Measurements from ENCODE around the gene WARS2.

WARS2 gene

DNA sequence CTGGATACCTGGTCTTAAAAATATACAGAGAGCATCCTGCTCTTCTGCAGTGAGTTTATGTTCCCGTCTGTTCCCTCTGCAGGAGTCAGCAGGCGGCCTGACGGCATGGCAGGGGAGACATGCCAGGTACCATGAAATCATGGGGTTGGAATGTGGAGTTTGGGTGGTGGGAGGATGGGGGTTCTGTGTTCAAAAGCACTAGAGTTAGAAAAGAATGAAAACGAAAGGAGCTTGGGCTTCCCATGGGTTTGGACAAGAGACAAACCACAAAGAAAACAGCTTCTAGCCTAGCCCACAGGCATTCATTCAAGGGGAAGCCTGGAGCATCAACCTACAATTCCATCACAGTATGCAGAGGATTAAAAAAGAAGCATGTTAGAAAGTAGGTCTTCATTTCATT is 59.9 kb downstream of the WARS2 start:
- no peak for DNase-seq

- DNase-seq: no peak
Observed at GRCh38 chr1:119079881-119080280, 60.6 kb downstream of the WARS2 start.

GRCh38 chr1:119075614-119076013 is 64.8 kb downstream of the WARS2 start:
- DNase-seq: no peak

DNA sequence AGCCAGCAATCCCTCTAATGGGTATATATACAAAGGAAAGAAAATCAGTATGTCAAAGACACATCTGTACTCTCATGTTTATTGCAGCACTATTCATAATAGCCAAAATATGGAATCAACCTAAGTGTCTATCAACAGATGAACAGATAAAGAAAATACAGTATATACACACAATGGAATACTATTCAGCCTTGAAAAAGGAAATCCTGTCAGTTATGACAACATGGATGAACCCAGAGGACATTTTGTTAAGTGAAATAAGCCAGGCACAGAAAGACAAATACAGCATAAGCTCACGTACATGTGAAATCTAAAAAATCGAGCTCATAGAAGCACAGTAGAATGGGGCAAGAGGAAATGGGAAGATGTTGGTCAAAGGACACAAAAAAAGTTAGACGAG is 69.1 kb downstream of the WARS2 start:
- DNase-seq: no peak

GRCh38 chr1:119069682-119070081 is 70.8 kb downstream of the WARS2 start:
- no peak for DNase-seq

DNA sequence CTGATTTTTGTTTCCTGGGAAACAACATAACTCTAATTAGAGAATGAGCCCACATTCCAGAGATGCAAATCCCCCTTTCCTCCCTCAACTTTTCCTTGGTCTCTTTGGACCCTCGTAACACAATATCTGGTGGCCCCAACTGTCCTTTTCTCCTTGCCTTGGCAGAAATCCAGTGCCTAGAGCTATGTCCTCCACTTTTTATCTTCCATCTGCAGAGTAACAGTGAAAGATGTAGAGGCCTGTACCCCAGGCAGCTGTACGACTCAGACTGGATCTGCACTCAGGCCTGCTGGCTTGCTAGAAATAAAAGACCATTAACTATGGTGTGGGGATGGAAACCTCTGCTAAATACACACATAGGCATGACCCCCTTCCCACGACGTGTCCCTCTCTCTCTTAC is 72.0 kb downstream of the WARS2 start:
- DNase-seq: no peak

GRCh38 chr1:119061700-119062099 is 78.8 kb downstream of the WARS2 start:
- DNase-seq: no peak

GRCh38 chr1:119055568-119055967 is 84.9 kb downstream of the WARS2 start:
- DNase-seq: no peak

- no peak for DNase-seq
Observed at GRCh38 chr1:119053917-119054316, 86.5 kb downstream of the WARS2 start.

- DNase-seq: no peak
Observed at GRCh38 chr1:119052267-119052666, 88.2 kb downstream of the WARS2 start.

- no peak for DNase-seq
Observed at GRCh38 chr1:119048624-119049404, 91.6 kb downstream of the WARS2 start.

DNA sequence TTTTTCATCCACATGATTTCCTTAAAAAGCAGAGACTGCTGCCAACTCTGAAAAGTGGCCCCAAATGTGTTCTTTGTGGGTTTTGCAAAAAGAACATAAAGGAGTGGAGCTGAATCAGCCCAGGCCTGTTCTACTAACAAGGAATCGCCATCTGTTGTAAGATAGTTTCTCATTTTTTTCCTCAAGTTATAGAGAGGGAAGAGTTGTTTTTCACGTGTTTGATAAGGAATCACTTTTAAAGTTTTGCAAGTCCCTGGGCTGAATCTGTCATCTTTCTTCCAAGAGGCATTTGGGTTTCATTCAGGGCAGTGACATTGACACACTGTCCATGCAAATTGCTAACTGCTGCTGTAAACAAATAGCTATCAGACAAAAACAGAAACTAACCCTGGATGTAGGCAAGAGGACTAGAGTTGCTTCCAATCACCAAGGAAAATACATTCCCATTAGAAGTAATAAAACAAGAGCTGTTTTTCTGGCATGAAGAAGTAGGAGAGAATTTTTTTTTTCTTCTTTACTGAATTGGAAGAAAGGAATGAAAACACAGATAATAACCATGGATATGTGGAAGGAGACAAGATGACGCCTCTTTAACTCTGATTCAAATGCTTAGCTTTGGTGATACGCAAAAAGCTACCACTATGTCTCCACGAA is 93.5 kb downstream of the WARS2 start:
- no peak for DNase-seq

GRCh38 chr1:119046429-119046784 is 94.0 kb downstream of the WARS2 start:
- DNase-seq: no peak

DNA sequence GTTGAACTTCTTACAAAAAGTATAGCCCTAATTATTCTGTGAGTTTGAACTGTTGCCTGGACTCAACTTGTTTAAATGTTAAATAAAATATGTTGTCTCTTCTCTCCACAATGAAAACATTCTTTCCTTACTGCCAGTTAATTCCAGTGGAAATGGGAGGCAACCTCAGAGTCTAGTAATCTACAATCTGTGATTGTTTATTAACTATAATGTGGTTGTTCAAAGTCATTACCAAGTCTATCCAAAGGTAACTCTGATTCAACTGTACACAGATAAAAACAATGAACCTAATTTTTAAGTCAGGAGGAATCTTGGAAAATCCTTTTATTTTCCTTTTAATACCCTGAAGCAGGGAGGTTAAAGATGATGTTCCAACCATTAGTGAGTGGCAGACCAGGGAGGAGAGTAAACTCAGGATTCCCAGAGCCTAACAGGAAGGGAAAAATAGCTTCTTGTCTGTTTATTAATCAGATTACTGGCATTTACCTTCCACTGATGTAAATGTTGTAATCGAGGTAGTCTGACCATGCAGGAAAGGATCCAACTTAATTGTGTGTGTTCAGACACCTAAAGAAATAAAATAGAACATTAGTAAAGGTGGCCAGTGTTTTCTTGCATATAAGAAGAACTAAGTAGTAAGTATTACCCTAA is 95.2 kb downstream of the WARS2 start:
- no peak for DNase-seq

DNA sequence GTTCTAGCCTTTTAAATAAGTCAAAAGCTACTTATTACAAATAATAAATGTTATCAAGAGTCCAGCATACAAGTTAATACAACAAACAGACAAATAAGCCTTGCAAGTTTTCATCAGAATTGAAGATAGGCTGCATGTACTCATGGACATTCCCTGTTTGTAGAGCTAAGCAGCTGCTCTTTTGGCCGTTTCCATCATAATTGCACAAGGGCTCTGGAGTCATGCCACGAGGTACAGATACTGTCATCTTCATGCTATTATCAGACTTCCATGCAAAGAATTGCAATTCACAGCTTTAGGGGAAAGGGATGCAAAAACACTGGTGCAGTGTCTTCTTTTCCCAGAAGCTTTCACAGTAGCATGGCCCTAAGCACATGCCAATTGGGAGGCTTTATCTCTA is 99.5 kb downstream of the WARS2 start:
- DNase-seq: no peak

- no peak for DNase-seq
Observed at GRCh38 chr1:119040489-119040888, 100.0 kb downstream of the WARS2 start.

- DNase-seq: no peak
Observed at GRCh38 chr1:119038363-119038762, 102.1 kb downstream of the WARS2 start.

- no peak for DNase-seq
Observed at GRCh38 chr1:119034359-119034758, 106.1 kb downstream of the WARS2 start.

- DNase-seq: no peak
Observed at GRCh38 chr1:119032986-119033385, 107.5 kb downstream of the WARS2 start.

DNA sequence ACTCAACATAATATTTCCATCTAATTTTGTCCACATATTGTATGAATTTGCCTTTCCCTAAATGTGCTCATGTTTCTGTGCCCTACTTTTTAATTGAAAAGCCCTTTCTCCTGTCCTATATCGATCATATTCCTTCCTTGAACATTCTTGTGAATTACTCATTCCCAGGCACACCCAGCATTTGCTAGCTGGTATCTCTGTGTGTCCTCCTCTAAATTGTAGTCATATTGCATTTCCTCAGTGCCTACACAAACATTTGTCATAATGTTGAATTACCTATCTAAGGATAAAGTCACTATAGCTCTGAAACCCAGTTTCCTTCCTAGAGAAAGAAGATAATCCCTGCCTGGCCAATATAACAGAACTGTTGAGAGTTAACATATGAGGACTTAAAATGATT is 112.7 kb downstream of the WARS2 start:
- DNase-seq: no peak

- no peak for DNase-seq
Observed at GRCh38 chr1:119026956-119027355, 113.5 kb downstream of the WARS2 start.

DNA sequence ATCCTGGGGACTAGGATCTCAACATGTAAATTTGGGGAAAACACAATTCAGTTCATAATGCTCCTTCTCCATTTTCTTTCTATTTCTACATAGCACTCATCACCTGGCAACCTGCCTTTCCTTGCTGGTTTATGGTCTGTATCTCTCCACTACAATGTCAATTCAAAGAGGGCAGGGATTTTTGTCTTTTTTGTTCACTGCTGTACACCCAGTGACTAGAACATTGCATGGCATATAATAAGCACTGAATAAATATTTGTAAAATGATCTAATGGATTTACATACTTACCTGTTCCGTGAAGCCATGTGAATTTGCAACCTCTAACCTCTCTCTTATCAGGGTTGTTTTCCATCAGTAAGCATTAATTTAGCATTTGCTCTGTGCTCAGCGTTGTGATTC is 124.9 kb downstream of the WARS2 start:
- DNase-seq: no peak

GRCh38 chr1:119012383-119012782 is 128.1 kb downstream of the WARS2 start:
- no peak for DNase-seq

GRCh38 chr1:119011706-119012105 is 128.7 kb downstream of the WARS2 start:
- DNase-seq: no peak
